Pancreas (tissue), 10 donors: ENCODE results near the gene PAPPA. TPM values are rescaled to one million over a fixed set of nuclear protein-coding genes. Genes with fewer than 3 reads are reported as not detected.

ENCODE experiments used
- ATAC-seq, 4 donors: fragments of 200-7000 bp; cut with Tn5 transposase; one replicate each; pipeline versions ENCODE4 v1.8.0 to v1.9.1; 2020; ENCODE audit warnings: mild to moderate bottlenecking in 4 of 4, moderate library complexity in 4 of 4
- DNase-seq, 6 donors: peaks; one replicate each; pipeline ENCODE4 v3.0.0-alpha.2; 2020
- FAIRE-seq: peaks from 2 replicates; lab custom pipeline; 2012; peaks lifted over from hg19 to GRCh38; lab: Jason Lieb, UNC
- H3K27ac ChIP-seq, 4 donors: fragments of 200-600 bp; sonication (generic); 1 replicate in 3 of 4; 2 replicates in 1 of 4; pipeline versions ENCODE4 v1.5.0 to v1.8.0; 2020
- H3K27me3 ChIP-seq, 4 donors: fragments of 200-600 bp; one replicate each; pipeline ENCODE4 v1.8.0; 2021
- H3K36me3 ChIP-seq, 3 donors: fragments of 200-600 bp; sonication (generic) in 1 of 3; one replicate each; pipeline versions ENCODE4 v1.5.0 to v1.8.0; 2020 to 2021
- H3K4me1 ChIP-seq, 3 donors: fragments of 200-600 bp; one replicate each; pipeline ENCODE4 v1.8.0; 2021
- H3K4me3 ChIP-seq, 4 donors: fragments of 200-600 bp; sonication (generic) in 2 of 4; one replicate each; pipeline versions ENCODE4 v1.5.0 to v1.8.0; 2020 to 2021
- H3K9me3 ChIP-seq, 4 donors: fragments of 200-600 bp; one replicate each; pipeline ENCODE4 v1.8.0; 2021
- WGBS, 2 donors: extraction: QIAGEN DNeasy Blood & Tissue Kit; methylation state at CpG; one replicate each; pipeline ENCODE4 v1.1.7; 2013; 5-methylcytosine and 5-hydroxymethylcytosine counted together
- intact Hi-C, 3 donors: fragments of 100-400 bp; cut with DNase I; formaldehyde crosslinking; loops; one replicate each; pipeline versions ENCODE4 v1.11.1 to v1.14.2; 2022
- polyA plus RNA-seq, 2 donors: library from polyadenylated mRNA; stranded (reverse); fragments of 200-250 nt; gene quantifications; one replicate each; pipeline ENCODE4 v1.2.3, GENCODE V29; 2013
- total RNA-seq, 6 donors: library from RNA; stranded (reverse); fragmentation: NEBNext Ultra II Directional in 4 of 6; extraction: Animal tissue kit (Norgen Biotek cat#: 25700) in 4 of 6; gene quantifications; one replicate each; pipeline versions ENCODE4 v1.2.1 to v1.2.4, GENCODE V29; 2021 to 2023
- TF ChIP-seq, protein P1 (sequence below), 4 donors: fragments of 200-600 bp; sonication (generic) in 3 of 4; IDR thresholded peaks; one replicate each; pipeline versions ENCODE4 v1.5.0 to v1.8.0; 2021; ENCODE audit warnings: antibody characterized with exemption in 4 of 4
- donor health status: healthy with polysubstance abuse.
- donor health status: DM: no; HTN: no; CAD: no; lungs with moderate emphysema.
- donor health status: DM: no; HTN: no; CAD: no.
- donor health status: control.
- donor health status: control.
- donor health status: Bipolar disorder and iron deficiency.
- donor health status: DM: yes; HTN: yes; CAD: no.
- donor health status: DM: no; HTN: no; CAD: no.
- donor health status: DM: no; HTN: no; CAD: no.
- donor health status: DM: yes; HTN: yes; CAD: no.

PAPPA gene
- total and polyA plus RNA-seq, 8 donors = 0.11 to 3.4 (median 0.76) TPM

DNA sequence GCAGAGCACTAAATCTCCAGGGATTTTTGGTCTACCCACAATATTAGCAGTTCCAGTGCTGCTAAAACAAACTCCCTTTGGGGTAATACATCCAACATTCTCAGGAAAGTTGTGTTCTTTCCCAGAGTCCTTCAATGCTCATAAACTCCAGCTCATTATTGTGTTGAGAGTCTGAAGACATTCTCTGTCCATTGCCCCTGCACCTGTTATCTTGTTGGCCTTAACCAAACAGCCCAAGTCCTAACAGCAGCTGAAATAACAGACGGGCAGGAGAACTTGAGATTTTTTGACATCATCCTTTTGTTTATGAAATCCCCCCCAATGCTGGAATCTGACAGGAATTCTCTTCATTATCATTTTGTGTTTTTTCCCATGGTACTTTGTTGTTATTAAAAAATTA, 110.8 kb downstream of the PAPPA start:
- FAIRE-seq (no peak), ATAC-seq (no peak), DNase-seq (no peak)
- no peaks in the 10 kb centered on the region for H3K4me1 ChIP-seq
- TF ChIP-seq, protein P1, sequence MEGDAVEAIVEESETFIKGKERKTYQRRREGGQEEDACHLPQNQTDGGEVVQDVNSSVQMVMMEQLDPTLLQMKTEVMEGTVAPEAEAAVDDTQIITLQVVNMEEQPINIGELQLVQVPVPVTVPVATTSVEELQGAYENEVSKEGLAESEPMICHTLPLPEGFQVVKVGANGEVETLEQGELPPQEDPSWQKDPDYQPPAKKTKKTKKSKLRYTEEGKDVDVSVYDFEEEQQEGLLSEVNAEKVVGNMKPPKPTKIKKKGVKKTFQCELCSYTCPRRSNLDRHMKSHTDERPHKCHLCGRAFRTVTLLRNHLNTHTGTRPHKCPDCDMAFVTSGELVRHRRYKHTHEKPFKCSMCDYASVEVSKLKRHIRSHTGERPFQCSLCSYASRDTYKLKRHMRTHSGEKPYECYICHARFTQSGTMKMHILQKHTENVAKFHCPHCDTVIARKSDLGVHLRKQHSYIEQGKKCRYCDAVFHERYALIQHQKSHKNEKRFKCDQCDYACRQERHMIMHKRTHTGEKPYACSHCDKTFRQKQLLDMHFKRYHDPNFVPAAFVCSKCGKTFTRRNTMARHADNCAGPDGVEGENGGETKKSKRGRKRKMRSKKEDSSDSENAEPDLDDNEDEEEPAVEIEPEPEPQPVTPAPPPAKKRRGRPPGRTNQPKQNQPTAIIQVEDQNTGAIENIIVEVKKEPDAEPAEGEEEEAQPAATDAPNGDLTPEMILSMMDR (IDR thresholded peaks at IDR 0.05) = no peak
- no peaks in the 10 kb centered on the region for H3K36me3 ChIP-seq
- 37 to 59% methylated on average over 1 of the region's 1 CpG for WGBS, 2 donors
- H3K27me3 ChIP-seq = no peaks in the 10 kb centered on the region
- H3K27ac ChIP-seq = no peak overlapping the region
- H3K4me3 ChIP-seq = no peak overlapping the region
- no peaks in the 10 kb centered on the region for H3K9me3 ChIP-seq
- intact Hi-C loops = no loop called here

DNA sequence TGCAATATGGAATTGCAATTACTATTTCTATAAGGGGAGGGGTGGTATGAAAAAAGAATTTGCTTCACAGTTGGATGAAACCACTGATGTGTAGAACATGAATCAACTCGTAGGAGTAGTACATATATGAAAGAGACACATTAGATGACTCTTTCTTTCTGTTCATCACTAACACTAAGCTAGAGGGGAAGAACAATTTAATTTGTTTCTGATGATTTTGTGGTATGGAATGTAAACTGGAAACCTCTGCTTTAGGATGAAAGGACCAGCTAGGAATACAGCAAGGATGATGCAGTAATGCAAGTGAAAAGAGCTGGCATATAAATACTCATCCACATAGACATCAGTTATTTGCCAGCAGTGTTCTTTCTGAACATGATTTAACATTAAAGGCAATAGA, 113.4 kb downstream of the PAPPA start:
- no peak for FAIRE-seq
- no peak for ATAC-seq
- no peaks in the 10 kb centered on the region for H3K4me1 ChIP-seq
- no peak overlapping the region for H3K4me3 ChIP-seq
- intact Hi-C loops = no loop called here
- TF ChIP-seq, protein P1 (IDR thresholded peaks at IDR 0.05) = no peak
- H3K27ac ChIP-seq = no peak overlapping the region
- H3K27me3 ChIP-seq = no peaks in the 10 kb centered on the region
- no peaks in the 10 kb centered on the region for H3K9me3 ChIP-seq
- no peaks in the 10 kb centered on the region for H3K36me3 ChIP-seq
- 60 to 75% methylated on average over 1 of the region's 1 CpG for WGBS, 2 donors
- DNase-seq = no peak

DNA sequence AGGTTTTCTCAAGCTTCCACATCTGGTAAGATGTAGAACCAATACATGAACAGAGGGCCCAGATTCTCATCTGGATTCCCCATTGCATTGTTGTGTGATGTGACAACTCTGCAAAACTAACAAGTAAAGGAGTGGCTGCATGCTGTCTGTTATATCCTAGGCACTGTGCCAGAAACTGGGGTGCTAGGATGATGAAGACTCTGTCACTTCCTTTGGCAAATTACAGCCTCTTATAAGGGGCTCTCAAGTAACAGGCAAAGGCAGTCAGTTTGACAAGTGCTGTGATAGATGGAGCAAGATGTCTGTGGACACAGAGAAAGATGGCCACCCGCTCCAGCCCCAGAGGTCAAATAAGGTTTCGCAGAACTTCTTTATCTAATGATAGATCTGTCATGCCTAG, 115.7 kb downstream of the PAPPA start:
- no peak for FAIRE-seq
- TF ChIP-seq, protein P1 (IDR thresholded peaks at IDR 0.05) = no peak
- no peak for DNase-seq
- Histone ChIP-seq H3K4me1 (no peaks in the 10 kb centered on the region), H3K4me3 (no peak overlapping the region), H3K27me3 (no peaks in the 10 kb centered on the region), H3K27ac (no peak overlapping the region), H3K36me3 (no peaks in the 10 kb centered on the region), H3K9me3 (no peaks in the 10 kb centered on the region)
- 89 to 94% methylated on average over 2 of the region's 2 CpGs for WGBS, 2 donors
- ATAC-seq = no peak
- intact Hi-C loops = no loop called here

DNA sequence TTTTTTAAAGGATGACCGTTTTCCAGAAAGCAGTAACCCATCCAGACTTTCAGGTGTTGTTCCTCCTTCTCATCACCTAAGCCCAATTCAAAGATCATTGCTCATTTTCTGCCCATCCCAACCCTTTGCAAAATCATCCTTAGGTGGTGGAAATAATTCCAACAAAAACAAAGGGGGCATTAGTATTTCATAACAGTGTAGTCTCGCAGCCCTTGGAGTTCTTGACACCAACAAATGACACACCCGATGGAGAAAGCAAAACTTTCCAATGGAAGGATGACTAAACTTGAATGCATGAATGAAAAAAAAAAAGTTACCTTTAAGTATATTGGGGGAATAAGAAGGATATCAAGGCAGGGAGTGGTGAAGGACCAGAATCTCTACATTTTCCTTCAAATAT, 117.0 kb downstream of the PAPPA start:
- TF ChIP-seq, protein P1 (IDR thresholded peaks at IDR 0.05) = no peak
- intact Hi-C loops = no loop called here
- H3K27me3 ChIP-seq = no peaks in the 10 kb centered on the region
- DNase-seq = no peak
- no peaks in the 10 kb centered on the region for H3K4me1 ChIP-seq
- H3K4me3 ChIP-seq = no peak overlapping the region
- no peaks in the 10 kb centered on the region for H3K9me3 ChIP-seq
- H3K27ac ChIP-seq = no peak overlapping the region
- no peak for FAIRE-seq
- WGBS, 2 donors = 83 to 84% methylated on average over 3 of the region's 3 CpGs
- H3K36me3 ChIP-seq = no peaks in the 10 kb centered on the region
- ATAC-seq = no peak

DNA sequence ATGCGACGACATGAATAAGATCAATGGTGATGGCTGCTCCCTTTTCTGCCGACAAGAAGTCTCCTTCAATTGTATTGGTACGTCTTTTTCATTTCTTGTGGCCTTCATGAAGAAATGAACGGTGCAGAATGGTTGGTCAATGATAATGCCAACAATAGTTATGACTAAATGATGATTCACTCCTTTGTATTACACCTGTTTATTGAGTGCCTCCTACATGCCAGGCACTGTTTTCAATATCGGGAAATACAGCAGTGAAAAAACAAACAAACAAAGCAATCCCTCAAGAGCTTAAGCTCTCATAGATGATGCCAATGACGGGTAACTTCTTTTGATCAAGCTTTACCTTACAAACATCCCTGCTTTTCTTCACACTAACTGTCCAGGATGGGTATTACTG, 117.7 kb downstream of the PAPPA start:
- TF ChIP-seq, protein P1 (IDR thresholded peaks at IDR 0.05) = no peak
- Histone ChIP-seq H3K36me3 (no peaks in the 10 kb centered on the region), H3K4me1 (no peaks in the 10 kb centered on the region), H3K4me3 (no peak overlapping the region), H3K9me3 (no peaks in the 10 kb centered on the region), H3K27me3 (no peaks in the 10 kb centered on the region), H3K27ac (no peak overlapping the region)
- DNase-seq (no peak), ATAC-seq (no peak), FAIRE-seq (no peak)
- intact Hi-C loops = no loop called here
- WGBS, 2 donors = 77 to 85% methylated on average over 7 of the region's 7 CpGs
